GM12892 (cell line): ENCODE measurements around the gene FRMPD2.
"Not testable (repeated sequence)": the region's sequence is repeated elsewhere in the genome, so short reads cannot be mapped to it uniquely, and the experiment has no call there.

ENCODE experiments used
- POLR2A ChIP-seq: IDR thresholded peaks from 2 replicates; pipeline ENCODE4 v1.6.1; 2011; ENCODE audit warnings: low read depth, low read length, control low read depth
- POLR2AphosphoS5 ChIP-seq: IDR thresholded peaks from 2 replicates; pipeline ENCODE4 v1.6.1; 2011; ENCODE audit warnings: low read depth, low read length, control low read depth
- TAF1 ChIP-seq: IDR thresholded peaks from 2 replicates; pipeline ENCODE4 v1.6.1; 2011; ENCODE audit warnings: low read depth, mild to moderate bottlenecking, control low read depth, low read length, borderline replicate concordance

DNA sequence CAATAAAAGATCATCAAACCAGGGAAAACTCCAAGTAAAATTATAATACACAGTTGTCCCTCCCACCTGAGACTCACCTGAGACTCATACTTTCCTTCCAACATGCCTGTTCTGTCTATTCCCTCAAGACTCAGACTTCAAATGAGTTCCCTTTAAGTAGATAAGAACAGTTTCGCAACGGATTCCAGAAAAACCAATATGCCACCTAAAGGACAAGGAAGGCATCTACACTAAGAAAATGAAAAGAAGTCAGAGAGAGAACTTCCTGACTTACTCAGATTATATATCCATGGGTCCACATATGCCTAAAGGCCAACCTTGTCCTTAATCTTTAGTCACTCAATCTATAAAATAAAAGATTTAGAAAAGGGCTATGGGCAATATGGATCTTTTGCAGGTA lies 148.9 kb downstream of the FRMPD2 start:
- TF ChIP-seq POLR2A, POLR2AphosphoS5, TAF1: not testable (repeated sequence)
